Activated CD8-positive, alpha-beta T cell treated with anti-CD3 and anti-CD28 coated beads for 36 hours (primary cell): ENCODE measurements around the gene OSBPL7. TPM values are rescaled to one million over a fixed set of nuclear protein-coding genes. Genes with fewer than 3 reads are reported as not detected.

Experiments
- ATAC-seq: fragments of 200-7000 bp; cut with Tn5 transposase; one replicate; pipeline ENCODE4 v1.10.0; 2021; ENCODE audit warnings: mild to moderate bottlenecking, moderate library complexity
- CTCF ChIA-PET: fragments of 350-600 bp; sonication (Branson Sonifier 250); formaldehyde crosslinking; loops from one replicate; lab custom pipeline; 2021; ENCODE audit warnings: antibody characterized with exemption; lab: Charles Lee
- POLR2A ChIA-PET: fragments of 350-600 bp; sonication (Branson Sonifier 250); formaldehyde crosslinking; loops from one replicate; lab custom pipeline; 2021; ENCODE audit warnings: antibody characterized with exemption; lab: Charles Lee
- DNase-seq: peaks from one replicate; pipeline ENCODE4 v3.0.0-alpha.2; 2020
- H3K27ac Mint-ChIP-seq: one replicate; pipeline ENCODE4 v1.8.0; 2021; ENCODE audit warnings: mild to moderate bottlenecking, mixed read lengths
- H3K27me3 Mint-ChIP-seq: one replicate; pipeline ENCODE4 v1.8.0; 2021; ENCODE audit warnings: mixed read lengths
- H3K36me3 Mint-ChIP-seq: one replicate; pipeline ENCODE4 v1.8.0; 2021; ENCODE audit warnings: low read depth, mixed read lengths
- H3K4me1 Mint-ChIP-seq: one replicate; pipeline ENCODE4 v1.8.0; 2021; ENCODE audit warnings: low read depth, mixed read lengths
- H3K4me3 Mint-ChIP-seq: one replicate; pipeline ENCODE4 v1.8.0; 2021; ENCODE audit warnings: mild to moderate bottlenecking, moderate library complexity, mixed read lengths
- H3K9me3 Mint-ChIP-seq: one replicate; pipeline ENCODE4 v1.8.0; 2021; ENCODE audit warnings: mixed read lengths
- intact Hi-C: fragments of 100-400 bp; cut with micrococcal nuclease; formaldehyde crosslinking; loops from one replicate; pipeline ENCODE4 v1.10.0; 2022
- total RNA-seq, 2 experiments: library from RNA; stranded (reverse); gene quantifications; one replicate each; pipeline ENCODE4 v1.2.3, GENCODE V29; 2021
- TF ChIP-seq, protein P1 (sequence below): fragments of 200-600 bp; IDR thresholded peaks from one replicate; pipeline ENCODE4 v1.8.0; 2022; ENCODE audit warnings: antibody characterized with exemption, mild to moderate bottlenecking

Gene OSBPL7
- total RNA-seq, 2 experiments from 2014 or later, result 18.0 to 19.8 TPM

DNA sequence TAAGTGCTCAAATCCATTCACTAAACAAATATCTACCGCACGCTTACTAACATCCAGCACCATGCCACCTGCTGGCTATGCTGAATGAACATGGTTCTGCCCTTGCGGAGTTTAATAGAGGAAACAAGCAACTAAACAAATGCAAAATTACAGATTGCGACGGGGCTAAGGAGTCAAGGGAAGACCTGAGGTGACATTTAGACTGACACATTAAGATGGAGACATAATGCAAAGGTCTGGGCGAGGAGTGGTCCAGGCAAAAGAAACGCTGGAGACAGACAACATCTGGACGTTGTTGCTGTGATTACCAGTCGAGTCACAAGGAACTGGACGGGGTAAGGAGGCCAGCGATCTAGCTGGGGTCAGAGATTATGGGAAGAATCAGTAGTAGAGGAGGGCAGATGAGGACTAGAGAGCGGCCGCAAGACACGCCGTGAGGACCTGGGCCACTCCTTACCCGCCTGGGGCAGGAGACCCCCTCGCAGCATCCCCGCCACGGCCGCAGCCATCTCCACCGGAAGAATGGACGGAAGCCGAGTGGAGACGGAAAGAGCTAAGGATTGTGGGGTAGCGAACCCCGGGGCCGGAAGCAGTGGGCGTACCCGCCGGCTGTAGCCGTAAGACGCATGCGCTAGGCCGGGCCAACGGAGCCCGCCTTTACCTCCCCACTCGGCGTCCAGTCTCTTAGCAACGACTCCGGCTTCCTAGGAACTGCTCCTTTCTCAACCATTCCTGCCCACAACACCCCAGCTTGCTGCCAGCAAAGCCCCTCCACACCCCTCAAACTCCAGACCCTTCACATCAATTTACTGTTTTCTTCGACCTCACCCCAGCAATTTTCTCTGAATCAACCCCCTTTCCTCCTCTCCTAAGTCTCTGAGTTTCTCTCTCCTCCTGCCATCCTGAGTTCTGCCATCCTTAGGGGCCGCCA, 9.7 kb upstream of the OSBPL7 start, which contains the start of the genes LRRC46 and MRPL10:
TSS of gene LRRC46 (plus strand) at position 668 of the 931 bp plus-strand sequence. CDS start 320 bp downstream, outside the sequence.
TSS of gene MRPL10 (minus strand) at position 539 of the 931 bp plus-strand sequence. CDS start at position 509, 30 bp downstream.
- TF ChIP-seq, protein P1, sequence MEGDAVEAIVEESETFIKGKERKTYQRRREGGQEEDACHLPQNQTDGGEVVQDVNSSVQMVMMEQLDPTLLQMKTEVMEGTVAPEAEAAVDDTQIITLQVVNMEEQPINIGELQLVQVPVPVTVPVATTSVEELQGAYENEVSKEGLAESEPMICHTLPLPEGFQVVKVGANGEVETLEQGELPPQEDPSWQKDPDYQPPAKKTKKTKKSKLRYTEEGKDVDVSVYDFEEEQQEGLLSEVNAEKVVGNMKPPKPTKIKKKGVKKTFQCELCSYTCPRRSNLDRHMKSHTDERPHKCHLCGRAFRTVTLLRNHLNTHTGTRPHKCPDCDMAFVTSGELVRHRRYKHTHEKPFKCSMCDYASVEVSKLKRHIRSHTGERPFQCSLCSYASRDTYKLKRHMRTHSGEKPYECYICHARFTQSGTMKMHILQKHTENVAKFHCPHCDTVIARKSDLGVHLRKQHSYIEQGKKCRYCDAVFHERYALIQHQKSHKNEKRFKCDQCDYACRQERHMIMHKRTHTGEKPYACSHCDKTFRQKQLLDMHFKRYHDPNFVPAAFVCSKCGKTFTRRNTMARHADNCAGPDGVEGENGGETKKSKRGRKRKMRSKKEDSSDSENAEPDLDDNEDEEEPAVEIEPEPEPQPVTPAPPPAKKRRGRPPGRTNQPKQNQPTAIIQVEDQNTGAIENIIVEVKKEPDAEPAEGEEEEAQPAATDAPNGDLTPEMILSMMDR, result peak; percentile 51
- no peaks in the 10 kb centered on the region for H3K27me3 Mint-ChIP-seq
- POLR2A ChIA-PET, result interaction anchor here (0.6 to 1.7 kb wide), 10 partner anchors 9 to 169 kb away, joined by 3 to 9 read pairs (median 4); partner anchors contain the start of genes OSBPL7, PNPO and SCRN2
- peak within 1 kb of the TSS; percentile 94 for H3K27ac Mint-ChIP-seq
- no peaks in the 10 kb centered on the region for H3K9me3 Mint-ChIP-seq
- DNase-seq (peak; percentile 95), ATAC-seq (peak; percentile 93)
- peak within 1 kb of the TSS; percentile 91 for H3K4me3 Mint-ChIP-seq
- CTCF ChIA-PET, result interaction anchor here (0.6 to 3.7 kb wide), 14 partner anchors 9 to 140 kb away, joined by 3 to 25 read pairs (median 4); partner anchors contain the start of genes CDK5RAP3 and SCRN2
- intact Hi-C loops, result no loop called here
- H3K4me1 Mint-ChIP-seq, result peaks cover 44% of the 10 kb centered on the region
- H3K36me3 Mint-ChIP-seq, result peaks cover 17% of the 10 kb centered on the region

DNA sequence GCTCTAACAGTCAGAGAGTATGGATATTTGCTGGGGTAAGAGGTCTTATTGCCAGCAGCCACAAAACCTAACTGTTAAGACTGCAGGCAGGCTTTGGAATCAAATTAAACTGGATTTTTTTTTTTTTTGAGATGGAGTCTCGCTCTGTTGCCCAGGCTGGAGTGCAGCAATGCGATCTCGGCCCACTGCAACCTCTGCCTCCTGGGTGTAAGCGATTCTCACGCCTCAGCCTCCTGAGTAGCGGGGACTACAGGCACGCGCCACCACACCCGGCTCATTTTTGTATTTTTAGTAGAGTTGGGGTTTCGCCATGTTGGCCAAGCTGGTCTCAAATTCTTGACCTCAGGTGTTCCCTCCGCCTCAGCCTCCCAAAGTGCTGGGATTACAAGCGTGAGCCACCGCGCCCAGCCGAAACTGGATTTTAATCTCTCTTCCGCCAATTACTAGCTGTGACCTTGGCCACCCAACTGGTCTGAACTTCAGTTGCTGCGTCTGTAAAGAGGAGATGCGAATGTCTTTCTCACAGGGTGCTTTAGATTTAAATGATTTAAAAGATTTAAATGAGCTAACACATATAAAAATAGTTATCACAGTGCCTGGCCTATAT, 8.9 kb upstream of the OSBPL7 start:
- ATAC-seq, result no peak

DNA sequence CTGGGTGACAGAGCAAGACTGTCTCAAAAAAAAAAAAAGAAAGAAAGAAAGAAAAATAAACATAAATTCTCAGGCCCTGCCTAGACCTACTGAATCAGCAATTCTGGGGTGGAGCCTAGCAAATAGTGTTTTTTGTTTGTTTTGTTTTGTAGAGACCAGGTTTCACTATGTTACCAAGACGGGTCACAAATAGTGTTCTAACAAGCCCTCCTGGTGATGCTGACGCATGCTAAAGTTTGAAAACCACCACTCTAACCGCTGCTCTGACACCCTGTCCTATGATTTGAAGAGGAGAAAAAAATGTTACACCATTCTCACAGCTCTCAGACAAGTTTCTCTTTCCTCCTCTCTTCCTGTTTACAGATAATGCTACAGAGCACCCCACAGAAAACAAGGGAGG, 8.3 kb upstream of the OSBPL7 start:
- intact Hi-C loops, result no loop called here
- Mint-ChIP-seq H3K27ac (peak overlapping the region; percentile 94), H3K9me3 (no peaks in the 10 kb centered on the region), H3K36me3 (peaks cover 23% of the 10 kb centered on the region), H3K27me3 (no peaks in the 10 kb centered on the region), H3K4me1 (peaks cover 37% of the 10 kb centered on the region), H3K4me3 (peak overlapping the region; percentile 91)
- DNase-seq (peak; percentile 59), ATAC-seq (peak; percentile 54)
- ChIA-PET POLR2A (interaction anchor here (1.2 kb wide), 1 partner anchor 123 kb away, joined by 3 read pairs; no protein-coding TSS in a partner anchor), CTCF (interaction anchor here (0.8 to 3.7 kb wide), 4 partner anchors 10 to 93 kb away, joined by 3 to 25 read pairs (median 4); partner anchors contain the start of gene SCRN2)
- TF ChIP-seq, protein P1, result no peak

More for the DNA sequence above, 8.9 kb upstream of the OSBPL7 start:
- POLR2A ChIA-PET, result interaction anchor here (1.0 to 1.7 kb wide), 7 partner anchors 9 to 124 kb away, joined by 3 to 9 read pairs (median 6); partner anchors contain the start of genes OSBPL7, PNPO and SCRN2
- Mint-ChIP-seq H3K4me3 (peak overlapping the region; percentile 91), H3K4me1 (peaks cover 40% of the 10 kb centered on the region), H3K36me3 (peaks cover 20% of the 10 kb centered on the region), H3K9me3 (no peaks in the 10 kb centered on the region), H3K27ac (peak overlapping the region; percentile 94), H3K27me3 (no peaks in the 10 kb centered on the region)
- no peak for DNase-seq
- TF ChIP-seq, protein P1, result no peak
- intact Hi-C loops, result no loop called here
- CTCF ChIA-PET, result interaction anchor here (0.7 to 3.7 kb wide), 11 partner anchors 8 to 116 kb away, joined by 3 to 25 read pairs (median 4); partner anchors contain the start of gene SCRN2

DNA sequence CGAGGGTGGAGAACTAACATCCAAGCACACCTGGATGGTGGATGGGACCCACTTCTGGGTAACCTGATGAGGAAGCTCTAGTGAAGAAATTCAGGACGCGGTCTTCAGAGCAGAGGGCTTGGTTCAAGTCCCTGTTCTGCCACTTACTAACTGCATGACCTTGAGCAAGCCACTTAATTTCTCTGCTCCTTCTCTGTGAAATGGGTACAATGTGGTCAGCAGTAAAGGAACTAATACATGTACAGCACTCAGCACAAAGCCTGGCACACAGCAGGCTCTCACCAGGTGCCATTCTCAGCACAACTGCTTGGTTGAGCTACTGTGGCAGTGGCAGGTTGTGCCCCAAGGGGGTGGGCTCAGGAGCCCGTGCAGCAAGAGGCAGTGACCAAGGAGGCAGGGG, 1.9 kb upstream of the OSBPL7 start:
- ATAC-seq (no peak), DNase-seq (no peak)
- TF ChIP-seq, protein P1, result no peak
- Mint-ChIP-seq H3K9me3 (no peaks in the 10 kb centered on the region), H3K4me3 (no peak overlapping the region), H3K36me3 (peaks cover 31% of the 10 kb centered on the region), H3K4me1 (peaks cover 22% of the 10 kb centered on the region), H3K27me3 (no peaks in the 10 kb centered on the region), H3K27ac (no peak overlapping the region)
- intact Hi-C loops, result no loop called here
- CTCF ChIA-PET, result interaction anchor here (1.3 to 1.8 kb wide), 2 partner anchors 13 to 66 kb away, joined by 4 to 7 read pairs; no protein-coding TSS in a partner anchor
- POLR2A ChIA-PET, result no interaction called here
